NT2/D1 (cell line): Measurements from ENCODE around the gene TP53RK.
A peak's percentile ranks its signal among the peaks of the same experiment; 100 is the strongest.

Source experiments
- DNase-seq: peaks from one replicate; pipeline ENCODE4 v3.0.0-alpha.2; 2011; ENCODE audit warnings: low read depth, low spot score
- H3K27me3 ChIP-seq: 2 replicates; pipeline ENCODE4 v1.6.0; 2011; ENCODE audit warnings: mild to moderate bottlenecking; ENCODE audit not compliant: insufficient read length, insufficient read depth
- H3K36me3 ChIP-seq: 2 replicates; pipeline ENCODE4 v1.6.1; 2011; ENCODE audit warnings: mild to moderate bottlenecking, low read length, mixed read lengths; ENCODE audit not compliant: insufficient read depth, insufficient read length
- H3K4me1 ChIP-seq: 2 replicates; pipeline ENCODE4 v1.5.1; 2011; ENCODE audit not compliant: insufficient read depth, insufficient read length
- H3K4me3 ChIP-seq: 2 replicates; pipeline ENCODE4 v1.5.1; 2011; ENCODE audit warnings: low read depth; ENCODE audit not compliant: insufficient read length
- H3K9ac ChIP-seq: 2 replicates; pipeline ENCODE4 v1.6.0; 2011; ENCODE audit warnings: low read depth; ENCODE audit not compliant: insufficient read length
- H3K9me3 ChIP-seq: 2 replicates; pipeline ENCODE4 v1.5.1; 2011; ENCODE audit warnings: mild to moderate bottlenecking, low read length; ENCODE audit not compliant: insufficient read depth
- SUZ12 ChIP-seq: IDR thresholded peaks from 2 replicates; pipeline ENCODE4 v1.6.1; 2011; ENCODE audit not compliant: insufficient read length, insufficient read depth; ENCODE audit errors: extremely low read depth
- YY1 ChIP-seq: IDR thresholded peaks from 2 replicates; pipeline ENCODE4 v1.6.1; 2011; ENCODE audit not compliant: insufficient read length, insufficient read depth
- ZNF274 ChIP-seq: IDR thresholded peaks from 2 replicates; pipeline ENCODE4 v1.6.1; 2011; ENCODE audit warnings: mild to moderate bottlenecking, low read depth, low read length

The TP53RK gene

DNA sequence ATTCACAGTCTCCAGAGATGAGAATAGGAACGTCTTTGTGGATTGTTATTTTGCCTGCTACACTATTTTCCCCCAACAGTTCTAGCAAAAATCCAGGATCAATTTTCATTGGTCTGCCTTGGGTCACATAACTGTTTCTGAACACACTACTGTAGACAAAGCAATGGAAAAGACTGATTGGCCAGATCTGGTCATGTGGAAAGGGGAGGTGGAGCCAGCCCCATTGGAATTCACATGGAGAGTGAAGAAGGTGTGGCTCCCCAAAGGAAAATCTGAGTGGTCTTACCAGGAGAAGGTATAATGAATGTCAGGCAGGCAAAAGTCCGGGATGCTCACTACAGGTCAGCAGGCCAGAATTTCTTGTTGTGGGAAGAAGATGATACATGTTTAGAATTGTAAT is 9.5 kb upstream of the TP53RK start:
- no peak for DNase-seq
- Histone ChIP-seq H3K4me3 (no peak overlapping the region), H3K9ac (no peak overlapping the region), H3K27me3 (no peaks in the 10 kb centered on the region), H3K9me3 (peaks cover 5% of the 10 kb centered on the region; the same call in 1 of the 2 replicates), H3K4me1 (peaks cover 8% of the 10 kb centered on the region), H3K36me3 (no peaks in the 10 kb centered on the region)
- TF ChIP-seq SUZ12 (no peak), ZNF274 (no peak), YY1 (no peak)

DNA sequence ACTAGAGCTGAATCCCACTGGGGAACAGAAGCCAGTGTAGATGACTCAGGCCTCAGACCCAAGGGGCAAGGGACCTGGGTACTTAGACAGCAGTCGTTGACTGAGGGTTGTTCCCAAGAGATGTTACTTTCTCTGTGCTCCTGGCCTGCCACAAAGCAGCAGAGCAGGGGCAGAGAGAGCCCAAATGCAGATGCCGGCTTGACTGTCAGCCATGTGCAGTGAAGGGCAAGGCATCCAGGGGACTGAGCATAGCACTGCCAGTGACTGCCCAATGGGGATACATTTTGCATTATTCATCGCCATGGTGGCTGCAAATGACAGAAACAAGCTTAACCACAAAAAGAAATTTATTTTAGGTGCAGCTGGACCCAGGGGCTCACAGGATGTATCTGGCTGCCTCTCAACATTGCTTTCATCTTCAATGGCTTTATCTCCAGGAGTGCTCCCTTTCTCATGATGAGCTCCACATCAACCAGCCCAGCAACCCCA is 7.6 kb upstream of the TP53RK start:
- H3K9ac ChIP-seq = no peak overlapping the region
- peaks cover 5% of the 10 kb centered on the region; the same call in 1 of the 2 replicates for H3K9me3 ChIP-seq
- H3K27me3 ChIP-seq = no peaks in the 10 kb centered on the region
- H3K36me3 ChIP-seq = no peaks in the 10 kb centered on the region
- peaks cover 5% of the 10 kb centered on the region for H3K4me1 ChIP-seq
- TF ChIP-seq SUZ12 (no peak), ZNF274 (no peak), YY1 (no peak)
- no peak overlapping the region for H3K4me3 ChIP-seq
- DNase-seq = no peak

DNA sequence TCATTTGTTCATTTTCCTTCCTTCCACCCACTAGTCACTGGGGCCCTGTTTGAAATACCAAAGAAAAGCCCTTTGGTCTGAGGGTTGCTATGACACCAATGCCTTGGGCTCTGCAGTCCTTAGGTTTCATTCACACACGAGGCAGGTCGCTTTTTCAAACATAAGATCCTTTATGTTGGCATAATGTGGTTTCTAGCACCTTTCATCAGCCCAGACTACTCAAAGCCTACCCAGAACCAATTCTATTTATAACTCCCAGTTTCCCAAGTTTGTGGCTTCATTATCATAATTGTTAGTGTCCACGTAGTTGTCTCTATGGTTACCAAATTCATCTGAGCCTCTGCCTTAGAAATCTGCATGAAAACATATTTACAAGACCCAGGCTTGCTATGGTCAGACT is 6.6 kb upstream of the TP53RK start:
- no peaks in the 10 kb centered on the region for H3K36me3 ChIP-seq
- no peak overlapping the region for H3K4me3 ChIP-seq
- peak overlapping the region; percentile 39 for H3K9ac ChIP-seq
- TF ChIP-seq ZNF274 = no peak
- peaks cover 5% of the 10 kb centered on the region; the same call in 1 of the 2 replicates for H3K9me3 ChIP-seq
- DNase-seq = no peak
- no peaks in the 10 kb centered on the region for H3K27me3 ChIP-seq
- H3K4me1 ChIP-seq = peaks cover 5% of the 10 kb centered on the region

DNA sequence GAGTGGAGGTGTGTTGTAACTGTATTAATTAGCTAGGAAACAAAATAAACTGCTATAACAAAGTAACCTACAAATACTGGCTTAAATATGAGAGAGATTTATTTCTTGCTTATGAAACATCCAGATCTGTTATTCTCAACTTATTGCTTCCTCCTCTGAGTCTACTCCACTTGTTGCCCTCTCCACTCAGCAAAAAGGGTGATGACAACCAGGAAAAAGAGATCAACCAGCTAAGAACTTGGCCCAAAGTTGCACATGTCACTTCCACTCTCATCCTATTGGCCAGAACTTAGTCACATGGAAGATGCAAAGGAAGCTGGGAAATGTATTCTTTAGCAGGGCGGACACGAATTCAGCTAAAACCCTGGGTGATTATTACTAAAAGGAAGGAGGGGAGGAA is 5.2 kb upstream of the TP53RK start:
- Histone ChIP-seq H3K36me3 (no peaks in the 10 kb centered on the region), H3K4me3 (no peak overlapping the region), H3K9ac (no peak overlapping the region), H3K4me1 (no peaks in the 10 kb centered on the region), H3K9me3 (peaks cover 5% of the 10 kb centered on the region; the same call in 1 of the 2 replicates), H3K27me3 (no peaks in the 10 kb centered on the region)
- no peak for TF ChIP-seq ZNF274
- TF ChIP-seq SUZ12 = no peak
- no peak for TF ChIP-seq YY1
- DNase-seq = no peak

DNA sequence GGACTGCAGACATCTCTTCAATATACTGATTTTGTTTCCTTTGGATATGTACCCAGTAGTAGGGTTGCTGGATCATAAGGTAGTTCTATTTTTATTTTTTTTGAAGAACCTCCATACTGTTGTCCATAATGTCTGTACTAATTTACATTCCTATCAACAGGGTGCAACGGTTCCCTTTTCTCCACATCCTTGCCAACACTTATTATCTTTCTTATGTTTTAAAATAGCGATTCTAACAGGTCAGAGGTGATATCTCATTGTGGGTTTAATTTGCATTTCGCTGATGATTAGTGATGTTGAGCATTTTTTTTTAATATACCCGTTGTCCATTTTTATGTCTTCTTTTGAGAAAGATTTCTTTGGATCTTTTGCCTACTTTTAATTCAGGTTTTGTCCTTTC is 2.0 kb upstream of the TP53RK start:
- DNase-seq = no peak
- no peaks in the 10 kb centered on the region for H3K27me3 ChIP-seq
- no peaks in the 10 kb centered on the region for H3K4me1 ChIP-seq
- H3K4me3 ChIP-seq = no peak overlapping the region
- no peaks in the 10 kb centered on the region for H3K9me3 ChIP-seq
- no peak for TF ChIP-seq SUZ12
- TF ChIP-seq ZNF274 = no peak
- no peak for TF ChIP-seq YY1
- H3K9ac ChIP-seq = no peak overlapping the region
- peaks cover 12% of the 10 kb centered on the region for H3K36me3 ChIP-seq

DNA sequence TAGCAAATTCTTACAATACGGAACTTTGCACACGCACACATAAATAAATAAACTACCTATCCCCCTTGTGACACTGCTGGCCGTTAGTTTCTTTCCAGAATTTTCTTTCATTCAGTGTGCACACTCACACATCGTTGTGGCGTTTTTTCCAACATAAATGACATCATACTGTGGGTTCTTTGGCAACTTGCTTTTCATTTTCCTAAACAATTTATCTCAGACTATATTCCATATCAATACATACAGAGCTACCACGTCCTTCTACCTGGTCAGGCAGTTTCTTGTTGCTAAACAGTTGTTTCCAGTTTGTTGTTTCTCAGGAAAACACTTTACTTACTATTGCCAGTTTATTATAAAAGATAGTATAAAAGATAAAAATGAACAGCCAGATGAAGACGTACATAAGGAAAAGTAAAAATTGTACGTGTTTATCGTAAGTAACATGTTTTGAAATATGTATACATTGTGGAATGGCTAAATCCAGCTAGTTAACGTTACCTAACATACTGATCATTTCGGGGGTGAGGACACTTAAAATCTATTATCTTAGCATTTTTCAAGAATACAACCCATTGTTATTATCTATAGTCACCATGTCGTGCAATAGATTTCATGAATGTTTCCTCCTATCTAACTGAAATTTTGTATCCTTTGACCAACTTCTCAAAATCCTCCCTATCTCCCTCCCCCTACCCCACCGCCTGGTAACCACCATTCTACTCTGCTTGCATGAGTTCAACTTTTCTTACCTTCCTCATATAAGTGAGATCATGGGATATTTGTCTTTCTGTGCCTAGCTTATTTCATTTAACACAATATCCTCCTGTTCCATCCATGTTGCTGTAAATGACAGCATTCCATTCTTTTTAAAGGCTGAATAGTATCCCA is 1.2 kb upstream of the TP53RK start:
- peaks cover 20% of the 10 kb centered on the region for H3K36me3 ChIP-seq
- peak overlapping the region; percentile 84 for H3K9ac ChIP-seq

DNA sequence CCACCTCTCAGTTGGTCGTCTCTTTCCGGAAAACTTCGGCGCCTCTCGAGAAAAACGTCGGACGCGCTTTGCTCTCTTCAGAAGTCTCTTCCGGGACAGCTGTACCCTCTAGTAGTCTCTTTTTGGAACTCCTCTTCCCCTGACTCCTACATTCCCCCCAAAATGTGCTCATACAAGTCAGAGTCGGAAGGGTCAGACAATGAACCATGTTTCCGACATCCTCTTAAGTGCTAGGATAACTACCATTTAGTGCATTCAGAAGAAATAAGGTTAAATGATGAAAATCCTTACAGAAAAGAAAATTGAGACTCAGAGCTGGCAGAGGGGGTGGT is 476 bp upstream of the TP53RK start:
- peak overlapping the region; percentile 23 for H3K4me3 ChIP-seq
- no peaks in the 10 kb centered on the region for H3K27me3 ChIP-seq
- TF ChIP-seq ZNF274 = no peak
- TF ChIP-seq SUZ12 = no peak
- TF ChIP-seq YY1 = no peak
- H3K4me1 ChIP-seq = no peaks in the 10 kb centered on the region
- DNase-seq = no peak
- H3K9me3 ChIP-seq = 0 out of 2 replicates have a peak, but pooled peaks cover 4% of the 10 kb centered on the region
- H3K9ac ChIP-seq = peak overlapping the region; percentile 84
- H3K36me3 ChIP-seq = peaks cover 25% of the 10 kb centered on the region

More for the DNA sequence above, 1.2 kb upstream of the TP53RK start:
- no peak for TF ChIP-seq SUZ12
- no peak for TF ChIP-seq ZNF274
- no peak for TF ChIP-seq YY1
- Histone ChIP-seq H3K9me3 (no peaks in the 10 kb centered on the region), H3K27me3 (no peaks in the 10 kb centered on the region), H3K4me1 (no peaks in the 10 kb centered on the region), H3K4me3 (peak overlapping the region; percentile 23)
- no peak for DNase-seq
